Tibial nerve (tissue), 4 donors: ENCODE results near the gene ITPRID2. TPM values are rescaled to one million over a fixed set of nuclear protein-coding genes. Genes with fewer than 3 reads are reported as not detected.

Experiments
- DNase-seq, 2 donors: peaks; one replicate each; pipeline ENCODE4 v3.0.0-alpha.2; 2019; ENCODE audit warnings: low spot score in 2 of 2
- H3K27ac ChIP-seq, 4 donors: fragments of 200-600 bp; sonication (generic) in 3 of 4; one replicate each; pipeline ENCODE4 v1.5.1; 2017 to 2019; ENCODE audit warnings: mild to moderate bottlenecking in 1 of 4
- H3K27me3 ChIP-seq, 2 donors: fragments of 200-600 bp; sonication (generic) in 1 of 2; one replicate each; pipeline versions ENCODE4 v1.5.1 to v1.6.0; 2017 to 2019
- H3K36me3 ChIP-seq, 3 donors: fragments of 200-600 bp; sonication (generic); one replicate each; pipeline ENCODE4 v1.5.1; 2018 to 2019
- H3K4me1 ChIP-seq, 4 donors: fragments of 200-600 bp; sonication (generic) in 3 of 4; one replicate each; pipeline ENCODE4 v1.5.1; 2017 to 2019
- H3K4me3 ChIP-seq, 4 donors: fragments of 200-600 bp; sonication (generic) in 3 of 4; one replicate each; pipeline ENCODE4 v1.5.1; 2017 to 2019; ENCODE audit warnings: mild to moderate bottlenecking in 1 of 4, moderate library complexity in 1 of 4
- H3K9me3 ChIP-seq, 4 donors: fragments of 200-600 bp; sonication (generic) in 3 of 4; one replicate each; pipeline ENCODE4 v1.5.1; 2017 to 2019
- EP300 ChIP-seq, 2 donors: sonication (generic); formaldehyde crosslinking; IDR thresholded peaks; one replicate each; pipeline ENCODE4 v1.6.1; 2017; ENCODE audit warnings: antibody characterized with exemption in 2 of 2, mild to moderate bottlenecking in 1 of 2
- POLR2A ChIP-seq, 2 donors: fragments of 450-650 bp; IDR thresholded peaks; one replicate each; pipeline ENCODE4 v1.6.1; 2017; ENCODE audit warnings: antibody characterized with exemption in 2 of 2, mild to moderate bottlenecking in 2 of 2, moderate library complexity in 2 of 2
- WGBS, 2 donors: methylation state at CpG; one replicate each; pipeline ENCODE4 v1.1.5; 2018; 5-methylcytosine and 5-hydroxymethylcytosine counted together
- total RNA-seq, 4 donors: library from RNA; depleted of rRNA; stranded (reverse); fragments of >200 nt; gene quantifications; one replicate each; pipeline ENCODE4 v1.1.0, GENCODE V29; 2016
- TF ChIP-seq, protein P1 (sequence below), 5 experiments: fragments of 200-600 bp in 3 of 5; fragments of 450-650 bp in 2 of 5; sonication (generic) in 3 of 5; IDR thresholded peaks; one replicate each; pipeline ENCODE4 v1.5.1; 2016 to 2019; ENCODE audit warnings: antibody characterized with exemption in 5 of 5, mild to moderate bottlenecking in 3 of 5, moderate library complexity in 2 of 5

The ITPRID2 gene
- total RNA-seq, 4 donors from 2014 or later = 203 to 300 (median 245) TPM

DNA sequence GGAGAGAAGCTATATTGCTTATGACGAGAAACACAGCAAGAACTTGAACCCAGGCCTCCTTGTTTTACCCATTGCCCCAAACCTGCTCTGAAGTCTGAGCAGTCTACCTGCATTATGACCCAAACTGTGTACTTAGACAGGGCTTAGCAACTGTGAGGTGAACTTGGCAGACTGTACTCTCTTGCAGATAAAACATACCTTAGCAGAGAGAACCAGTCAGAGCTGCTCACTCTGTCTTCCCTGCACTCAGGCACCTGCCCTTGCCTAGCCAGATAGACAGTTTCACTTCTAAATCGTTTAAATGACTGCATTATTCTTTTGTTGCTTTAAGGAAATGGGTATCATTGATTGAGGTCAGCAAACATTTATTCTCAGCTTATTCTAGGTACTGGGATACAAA lies 20.3 kb downstream of the ITPRID2 start:
- Histone ChIP-seq H3K27ac (peak overlapping the region in 1 of 4 donors; percentile 12), H3K36me3 (peaks cover 0 to 42% (median 11%) of the 10 kb centered on the region in 3 donors), H3K4me1 (peaks cover 0 to 84% (median 33%) of the 10 kb centered on the region in 4 donors), H3K4me3 (no peak overlapping the region), H3K27me3 (no peaks in the 10 kb centered on the region), H3K9me3 (no peaks in the 10 kb centered on the region)
- TF ChIP-seq EP300 (IDR thresholded peaks at IDR 0.05) = no peak
- no peak for TF ChIP-seq POLR2A (IDR thresholded peaks at IDR 0.05)
- TF ChIP-seq, protein P1, sequence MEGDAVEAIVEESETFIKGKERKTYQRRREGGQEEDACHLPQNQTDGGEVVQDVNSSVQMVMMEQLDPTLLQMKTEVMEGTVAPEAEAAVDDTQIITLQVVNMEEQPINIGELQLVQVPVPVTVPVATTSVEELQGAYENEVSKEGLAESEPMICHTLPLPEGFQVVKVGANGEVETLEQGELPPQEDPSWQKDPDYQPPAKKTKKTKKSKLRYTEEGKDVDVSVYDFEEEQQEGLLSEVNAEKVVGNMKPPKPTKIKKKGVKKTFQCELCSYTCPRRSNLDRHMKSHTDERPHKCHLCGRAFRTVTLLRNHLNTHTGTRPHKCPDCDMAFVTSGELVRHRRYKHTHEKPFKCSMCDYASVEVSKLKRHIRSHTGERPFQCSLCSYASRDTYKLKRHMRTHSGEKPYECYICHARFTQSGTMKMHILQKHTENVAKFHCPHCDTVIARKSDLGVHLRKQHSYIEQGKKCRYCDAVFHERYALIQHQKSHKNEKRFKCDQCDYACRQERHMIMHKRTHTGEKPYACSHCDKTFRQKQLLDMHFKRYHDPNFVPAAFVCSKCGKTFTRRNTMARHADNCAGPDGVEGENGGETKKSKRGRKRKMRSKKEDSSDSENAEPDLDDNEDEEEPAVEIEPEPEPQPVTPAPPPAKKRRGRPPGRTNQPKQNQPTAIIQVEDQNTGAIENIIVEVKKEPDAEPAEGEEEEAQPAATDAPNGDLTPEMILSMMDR (IDR thresholded peaks at IDR 0.05) = no peak
- no peak for DNase-seq
- 44 to 71% methylated on average over 2 of the region's 2 CpGs for WGBS, 2 donors

DNA sequence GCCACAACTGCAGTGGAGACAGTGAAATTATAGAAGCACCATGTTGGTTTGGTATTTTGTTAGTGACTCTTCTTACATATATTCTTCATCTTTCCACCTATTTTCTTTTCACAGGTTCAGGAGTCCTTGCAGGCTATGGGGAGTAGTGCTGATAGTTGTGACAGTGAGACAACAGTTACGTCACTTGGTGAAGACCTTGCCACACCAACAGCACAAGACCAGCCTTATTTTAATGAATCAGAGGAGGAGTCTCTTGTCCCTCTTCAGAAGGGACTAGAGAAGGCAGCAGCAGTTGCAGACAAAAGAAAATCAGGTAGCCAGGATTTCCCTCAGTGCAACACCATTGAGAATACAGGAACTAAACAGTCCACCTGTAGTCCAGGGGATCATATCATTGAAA lies 23.6 kb downstream of the ITPRID2 start:
- no peak for DNase-seq
- no peak overlapping the region for H3K4me3 ChIP-seq
- H3K4me1 ChIP-seq = peaks cover 0 to 57% (median 26%) of the 10 kb centered on the region in 4 donors
- H3K9me3 ChIP-seq = no peaks in the 10 kb centered on the region
- peak overlapping the region in 2 of 4 donors; percentile 53 to 81 for H3K27ac ChIP-seq
- peaks cover 0 to 70% (median 11%) of the 10 kb centered on the region in 3 donors for H3K36me3 ChIP-seq
- TF ChIP-seq, protein P1 (IDR thresholded peaks at IDR 0.05) = no peak
- TF ChIP-seq POLR2A (IDR thresholded peaks at IDR 0.05) (no peak), EP300 (IDR thresholded peaks at IDR 0.05) (no peak)
- 68 to 69% methylated on average over 1 of the region's 1 CpG for WGBS, 2 donors
- H3K27me3 ChIP-seq = no peaks in the 10 kb centered on the region

DNA sequence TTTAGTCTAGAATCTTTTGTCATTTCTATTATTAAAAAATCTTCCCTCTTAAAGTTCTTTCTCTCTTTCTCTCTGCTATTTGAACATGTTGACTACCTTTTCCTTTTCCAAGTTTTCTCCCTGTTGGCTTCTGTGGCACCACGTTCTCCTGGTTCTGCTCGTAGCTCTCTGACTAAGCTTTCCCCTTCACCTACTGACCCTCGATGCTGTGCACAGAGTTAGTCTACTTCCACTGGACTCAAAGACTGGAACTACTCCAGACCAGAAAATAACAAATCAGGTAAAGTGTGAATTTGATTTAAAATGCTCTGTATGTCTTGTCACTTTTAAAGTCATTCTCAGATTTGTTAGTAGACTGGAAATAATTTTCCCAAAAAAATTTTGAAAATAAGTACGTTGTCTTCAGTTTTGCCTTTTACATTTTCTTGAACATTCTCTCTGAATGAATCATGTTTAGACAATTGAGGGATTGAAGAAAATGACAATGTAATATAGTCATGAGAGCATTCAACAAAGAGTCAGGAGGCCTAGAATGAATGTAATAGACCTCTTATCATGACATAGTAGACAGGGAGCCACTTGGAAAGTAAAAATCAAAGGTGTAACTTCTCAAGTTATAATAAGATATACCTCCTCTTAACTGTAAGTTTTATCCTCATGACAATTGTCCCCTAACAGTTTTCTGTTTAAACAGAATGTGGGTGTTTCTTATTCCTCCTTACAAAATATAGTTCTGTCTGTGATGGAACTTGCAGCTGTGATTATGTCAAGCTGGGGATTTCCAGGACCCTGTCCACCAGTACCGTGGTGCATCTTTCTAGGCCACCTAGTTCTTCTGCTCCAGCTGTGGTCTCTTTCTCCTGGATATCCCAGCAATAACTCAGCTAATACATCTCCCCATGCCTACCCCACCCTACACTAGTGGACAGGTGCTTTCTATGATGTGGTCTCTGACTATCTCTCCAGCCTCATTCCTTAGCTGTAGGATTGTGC lies 25.5 kb downstream of the ITPRID2 start:
- H3K27ac ChIP-seq = peak overlapping the region; percentile 13 to 81 (median 40)
- no peaks in the 10 kb centered on the region for H3K9me3 ChIP-seq
- no peaks in the 10 kb centered on the region for H3K27me3 ChIP-seq
- TF ChIP-seq EP300 (IDR thresholded peaks at IDR 0.05) (no peak), POLR2A (IDR thresholded peaks at IDR 0.05) (no peak)
- TF ChIP-seq, protein P1 (IDR thresholded peaks at IDR 0.05) = no peak
- no peak for DNase-seq
- no peak overlapping the region for H3K4me3 ChIP-seq
- peaks cover 0 to 84% (median 11%) of the 10 kb centered on the region in 3 donors for H3K36me3 ChIP-seq
- 33 to 44% methylated on average over 5 of the region's 5 CpGs for WGBS, 2 donors
- H3K4me1 ChIP-seq = peaks cover 0 to 38% (median 17%) of the 10 kb centered on the region in 4 donors

DNA sequence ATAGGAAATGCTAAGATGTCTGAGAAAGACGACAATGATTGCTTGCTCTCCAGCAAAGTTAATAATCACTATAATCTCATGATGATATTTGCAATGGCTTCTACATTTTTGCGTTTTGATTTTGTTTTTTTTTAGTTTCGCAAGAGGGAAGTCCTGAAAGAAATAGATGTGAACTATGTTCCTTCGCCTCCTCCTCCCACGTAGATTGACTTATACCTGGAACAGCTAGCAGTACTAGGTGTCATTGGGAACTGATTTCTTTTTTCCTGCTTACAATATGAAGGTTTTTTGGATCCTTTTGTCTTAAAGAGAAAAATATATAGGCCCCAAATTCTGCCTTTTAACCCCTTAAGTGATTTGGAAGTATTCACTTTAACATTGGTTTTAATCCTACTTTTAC lies 26.7 kb downstream of the ITPRID2 start:
- TF ChIP-seq EP300 (IDR thresholded peaks at IDR 0.05) = no peak
- no peak for TF ChIP-seq POLR2A (IDR thresholded peaks at IDR 0.05)
- TF ChIP-seq, protein P1 (IDR thresholded peaks at IDR 0.05) = no peak
- 83% methylated on average over 5 of the region's 5 CpGs for WGBS, 2 donors
- no peaks in the 10 kb centered on the region for H3K9me3 ChIP-seq
- DNase-seq = no peak
- H3K27me3 ChIP-seq = no peaks in the 10 kb centered on the region
- peak overlapping the region in 2 of 4 donors; percentile 53 to 81 for H3K27ac ChIP-seq
- H3K4me3 ChIP-seq = no peak overlapping the region
- peaks cover 0 to 86% (median 11%) of the 10 kb centered on the region in 3 donors for H3K36me3 ChIP-seq
- H3K4me1 ChIP-seq = peaks cover 0 to 37% (median 17%) of the 10 kb centered on the region in 4 donors

DNA sequence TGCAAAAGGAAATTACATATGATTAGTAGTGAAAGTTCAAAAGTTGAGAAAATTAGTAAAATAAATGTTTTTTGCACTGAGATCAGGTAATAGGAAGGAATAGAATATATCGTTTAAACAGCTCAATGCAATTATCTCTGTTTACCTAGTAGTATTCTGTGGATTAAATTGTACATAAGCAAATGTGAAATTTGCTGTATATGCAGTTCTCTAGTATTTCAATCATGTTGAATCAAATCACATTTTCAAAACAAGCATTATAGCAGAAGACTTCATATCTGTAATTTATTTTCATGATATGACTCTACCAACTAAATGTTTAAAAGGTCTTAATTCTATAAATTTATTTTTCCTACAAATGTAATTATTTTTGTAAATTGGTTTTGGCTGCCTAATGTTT lies 31.6 kb downstream of the ITPRID2 start:
- TF ChIP-seq POLR2A (IDR thresholded peaks at IDR 0.05) = no peak
- TF ChIP-seq, protein P1 (IDR thresholded peaks at IDR 0.05) = no peak
- TF ChIP-seq EP300 (IDR thresholded peaks at IDR 0.05) = no peak
- Histone ChIP-seq H3K4me3 (no peak overlapping the region), H3K9me3 (no peaks in the 10 kb centered on the region), H3K27ac (no peak overlapping the region), H3K4me1 (peaks cover 0 to 40% (median 0%) of the 10 kb centered on the region in 4 donors), H3K27me3 (no peaks in the 10 kb centered on the region), H3K36me3 (peaks cover 0 to 63% (median 0%) of the 10 kb centered on the region in 3 donors)
- DNase-seq = no peak
- 72 to 73% methylated on average over 1 of the region's 1 CpG for WGBS, 2 donors
